ENCODE results near the gene TIMM29. TPM values are rescaled to one million over a fixed set of nuclear protein-coding genes. Genes with fewer than 3 reads are reported as not detected.

Gene TIMM29
- total and polyA plus RNA-seq, 2 of the 13 experiments (the other 11 are each of a cell fraction or from before 2014, with no cell fraction given): 7.1 to 33.8 TPM

DNA sequence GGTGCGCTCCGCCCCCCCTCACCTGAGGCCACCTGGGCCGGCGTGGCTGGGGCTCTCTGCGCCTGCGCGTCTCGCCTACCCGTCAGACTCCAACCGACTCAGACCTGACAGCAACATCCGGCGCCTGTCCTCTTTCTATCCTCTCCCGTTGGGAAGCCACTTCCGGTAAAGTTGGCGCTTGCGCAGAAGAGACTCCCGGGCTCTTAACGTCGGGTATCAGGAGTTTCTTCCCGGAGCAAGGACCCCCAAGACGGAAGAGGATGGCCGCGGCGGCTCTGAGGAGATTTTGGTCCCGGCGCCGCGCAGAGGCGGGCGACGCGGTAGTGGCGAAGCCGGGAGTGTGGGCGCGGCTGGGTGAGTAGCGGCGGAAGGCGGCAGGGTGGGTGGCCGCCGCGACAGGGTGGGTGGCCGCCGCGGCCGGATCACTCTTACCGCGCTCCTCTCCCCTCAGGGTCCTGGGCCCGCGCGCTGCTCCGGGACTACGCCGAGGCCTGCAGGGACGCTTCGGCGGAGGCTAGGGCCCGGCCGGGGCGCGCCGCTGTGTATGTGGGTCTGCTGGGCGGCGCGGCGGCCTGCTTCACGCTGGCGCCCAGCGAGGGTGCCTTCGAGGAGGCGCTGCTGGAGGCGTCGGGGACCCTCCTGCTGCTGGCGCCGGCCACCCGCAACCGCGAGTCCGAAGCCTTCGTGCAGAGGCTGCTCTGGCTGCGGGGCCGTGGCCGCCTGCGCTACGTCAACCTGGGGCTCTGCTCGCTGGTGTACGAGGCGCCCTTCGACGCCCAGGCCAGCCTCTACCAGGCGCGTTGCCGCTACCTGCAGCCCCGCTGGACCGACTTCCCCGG, at the start of gene TIMM29, which contains the start of gene YIPF2 (continued):
- TF ChIP-seq, protein P1, sequence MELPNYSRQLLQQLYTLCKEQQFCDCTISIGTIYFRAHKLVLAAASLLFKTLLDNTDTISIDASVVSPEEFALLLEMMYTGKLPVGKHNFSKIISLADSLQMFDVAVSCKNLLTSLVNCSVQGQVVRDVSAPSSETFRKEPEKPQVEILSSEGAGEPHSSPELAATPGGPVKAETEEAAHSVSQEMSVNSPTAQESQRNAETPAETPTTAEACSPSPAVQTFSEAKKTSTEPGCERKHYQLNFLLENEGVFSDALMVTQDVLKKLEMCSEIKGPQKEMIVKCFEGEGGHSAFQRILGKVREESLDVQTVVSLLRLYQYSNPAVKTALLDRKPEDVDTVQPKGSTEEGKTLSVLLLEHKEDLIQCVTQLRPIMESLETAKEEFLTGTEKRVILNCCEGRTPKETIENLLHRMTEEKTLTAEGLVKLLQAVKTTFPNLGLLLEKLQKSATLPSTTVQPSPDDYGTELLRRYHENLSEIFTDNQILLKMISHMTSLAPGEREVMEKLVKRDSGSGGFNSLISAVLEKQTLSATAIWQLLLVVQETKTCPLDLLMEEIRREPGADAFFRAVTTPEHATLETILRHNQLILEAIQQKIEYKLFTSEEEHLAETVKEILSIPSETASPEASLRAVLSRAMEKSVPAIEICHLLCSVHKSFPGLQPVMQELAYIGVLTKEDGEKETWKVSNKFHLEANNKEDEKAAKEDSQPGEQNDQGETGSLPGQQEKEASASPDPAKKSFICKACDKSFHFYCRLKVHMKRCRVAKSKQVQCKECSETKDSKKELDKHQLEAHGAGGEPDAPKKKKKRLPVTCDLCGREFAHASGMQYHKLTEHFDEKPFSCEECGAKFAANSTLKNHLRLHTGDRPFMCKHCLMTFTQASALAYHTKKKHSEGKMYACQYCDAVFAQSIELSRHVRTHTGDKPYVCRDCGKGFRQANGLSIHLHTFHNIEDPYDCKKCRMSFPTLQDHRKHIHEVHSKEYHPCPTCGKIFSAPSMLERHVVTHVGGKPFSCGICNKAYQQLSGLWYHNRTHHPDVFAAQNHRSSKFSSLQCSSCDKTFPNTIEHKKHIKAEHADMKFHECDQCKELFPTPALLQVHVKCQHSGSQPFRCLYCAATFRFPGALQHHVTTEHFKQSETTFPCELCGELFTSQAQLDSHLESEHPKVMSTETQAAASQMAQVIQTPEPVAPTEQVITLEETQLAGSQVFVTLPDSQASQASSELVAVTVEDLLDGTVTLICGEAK (IDR thresholded peaks at IDR 0.05): peak; percentile 98
- TF ChIP-seq, protein P1 (CRISPR knock-in tag; IDR thresholded peaks at IDR 0.05): peak; percentile 67
- TF ChIP-seq, protein P2, sequence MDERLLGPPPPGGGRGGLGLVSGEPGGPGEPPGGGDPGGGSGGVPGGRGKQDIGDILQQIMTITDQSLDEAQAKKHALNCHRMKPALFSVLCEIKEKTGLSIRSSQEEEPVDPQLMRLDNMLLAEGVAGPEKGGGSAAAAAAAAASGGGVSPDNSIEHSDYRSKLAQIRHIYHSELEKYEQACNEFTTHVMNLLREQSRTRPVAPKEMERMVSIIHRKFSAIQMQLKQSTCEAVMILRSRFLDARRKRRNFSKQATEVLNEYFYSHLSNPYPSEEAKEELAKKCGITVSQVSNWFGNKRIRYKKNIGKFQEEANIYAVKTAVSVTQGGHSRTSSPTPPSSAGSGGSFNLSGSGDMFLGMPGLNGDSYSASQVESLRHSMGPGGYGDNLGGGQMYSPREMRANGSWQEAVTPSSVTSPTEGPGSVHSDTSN (CRISPR knock-in tag; IDR thresholded peaks at IDR 0.05): 0 out of 2 replicates have a peak, but pooled peaks have one; percentile 59
- peak; percentile 95; the same call in 1 of the 2 replicates for TF ChIP-seq ZFX (CRISPR knock-in tag; IDR thresholded peaks at IDR 0.05; ENCODE audit: low read depth)
- TF ChIP-seq, protein P3, sequence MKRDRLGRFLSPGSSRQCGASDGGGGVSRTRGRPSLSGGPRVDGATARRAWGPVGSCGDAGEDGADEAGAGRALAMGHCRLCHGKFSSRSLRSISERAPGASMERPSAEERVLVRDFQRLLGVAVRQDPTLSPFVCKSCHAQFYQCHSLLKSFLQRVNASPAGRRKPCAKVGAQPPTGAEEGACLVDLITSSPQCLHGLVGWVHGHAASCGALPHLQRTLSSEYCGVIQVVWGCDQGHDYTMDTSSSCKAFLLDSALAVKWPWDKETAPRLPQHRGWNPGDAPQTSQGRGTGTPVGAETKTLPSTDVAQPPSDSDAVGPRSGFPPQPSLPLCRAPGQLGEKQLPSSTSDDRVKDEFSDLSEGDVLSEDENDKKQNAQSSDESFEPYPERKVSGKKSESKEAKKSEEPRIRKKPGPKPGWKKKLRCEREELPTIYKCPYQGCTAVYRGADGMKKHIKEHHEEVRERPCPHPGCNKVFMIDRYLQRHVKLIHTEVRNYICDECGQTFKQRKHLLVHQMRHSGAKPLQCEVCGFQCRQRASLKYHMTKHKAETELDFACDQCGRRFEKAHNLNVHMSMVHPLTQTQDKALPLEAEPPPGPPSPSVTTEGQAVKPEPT (CRISPR knock-in tag; IDR thresholded peaks at IDR 0.05; ENCODE audit: low read depth): no peak
- TF ChIP-seq ZNF296 (CRISPR knock-in tag; conservative IDR thresholded peaks at IDR 0.05): no peak
- TF ChIP-seq PHF20 (CRISPR knock-in tag; IDR thresholded peaks at IDR 0.05): peak; percentile 95
- no peak for TF ChIP-seq PLRG1 (conservative IDR thresholded peaks at IDR 0.05)
- TF ChIP-seq SMC3 (IDR thresholded peaks at IDR 0.05; ENCODE audit: low read length): no peak
- TF ChIP-seq, protein P4, sequence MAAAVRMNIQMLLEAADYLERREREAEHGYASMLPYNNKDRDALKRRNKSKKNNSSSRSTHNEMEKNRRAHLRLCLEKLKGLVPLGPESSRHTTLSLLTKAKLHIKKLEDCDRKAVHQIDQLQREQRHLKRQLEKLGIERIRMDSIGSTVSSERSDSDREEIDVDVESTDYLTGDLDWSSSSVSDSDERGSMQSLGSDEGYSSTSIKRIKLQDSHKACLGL (CRISPR knock-in tag; IDR thresholded peaks at IDR 0.05): no peak; the same call in 1 of the 2 replicates
- TF ChIP-seq ZNF614 (CRISPR knock-in tag; IDR thresholded peaks at IDR 0.05; ENCODE audit: borderline replicate concordance): peak; percentile 74; the same call in 1 of the 2 replicates
- no peak for TF ChIP-seq ZNF432 (CRISPR knock-in tag; IDR thresholded peaks at IDR 0.05; ENCODE audit: borderline replicate concordance)
- no peak for TF ChIP-seq ONECUT2 (CRISPR knock-in tag; IDR thresholded peaks at IDR 0.05)
- no peak for TF ChIP-seq SATB2 (CRISPR knock-in tag; IDR thresholded peaks at IDR 0.05)

All from HepG2 (cell line).